Stimulated activated CD4-positive, alpha-beta T cell treated with anti-CD3 and anti-CD28 coated beads, Interleukin-1b, Interleukin-23, amount 100 ng/mL, for 24 hours (primary cell): ENCODE results near the gene SAMD10.
"Not testable (repeated sequence)": the region's sequence is repeated elsewhere in the genome, so short reads cannot be mapped to it uniquely, and the experiment has no call there.

Source experiments
- DNase-seq, 4 experiments: peaks; one replicate each; pipeline ENCODE4 v3.0.0-alpha.2; 2020; ENCODE audit warnings: low read depth in 4 of 4, low spot score in 1 of 4

The SAMD10 gene

GRCh38 chr20:63979557-63980316 is at the start of gene SAMD10:
Gene SAMD10 (minus strand): TSS chr20:63979642. CDS start chr20:63979467, 175 bp downstream.
- DNase-seq: peak in 2 of 4 experiments; percentile 81 to 88

- no peak for DNase-seq
Observed at GRCh38 chr20:64027981-64028685, 48.7 kb upstream of the SAMD10 start.

GRCh38 chr20:64025826-64026412 is 46.5 kb upstream of the SAMD10 start:
- no peak for DNase-seq

- no peak for DNase-seq
Observed at GRCh38 chr20:64025101-64025825, 45.8 kb upstream of the SAMD10 start.

GRCh38 chr20:64024141-64024990 is 44.9 kb upstream of the SAMD10 start:
- no peak for DNase-seq

GRCh38 chr20:64023361-64024140 is 44.1 kb upstream of the SAMD10 start:
- no peak for DNase-seq

- no peak for DNase-seq
Observed at GRCh38 chr20:64022671-64023360, 43.4 kb upstream of the SAMD10 start.

- no peak for DNase-seq
Observed at GRCh38 chr20:64021124-64021975, 41.9 kb upstream of the SAMD10 start.

- DNase-seq: no peak
Observed at GRCh38 chr20:64015635-64016034, 36.2 kb upstream of the SAMD10 start.

- DNase-seq: not testable (repeated sequence)
Observed at GRCh38 chr20:64012385-64013154, 33.1 kb upstream of the SAMD10 start.

GRCh38 chr20:64011366-64011779 is 31.9 kb upstream of the SAMD10 start:
- no peak for DNase-seq

GRCh38 chr20:64010711-64011237 is 31.3 kb upstream of the SAMD10 start:
- DNase-seq: no peak

- DNase-seq: no peak
Observed at GRCh38 chr20:64009811-64010387, 30.5 kb upstream of the SAMD10 start.

- no peak for DNase-seq
Observed at GRCh38 chr20:64006902-64007301, 27.5 kb upstream of the SAMD10 start.

GRCh38 chr20:64006490-64006889 is 27.0 kb upstream of the SAMD10 start:
- DNase-seq: no peak

GRCh38 chr20:64005394-64005793 is 26.0 kb upstream of the SAMD10 start:
- DNase-seq: no peak
